ENCODE results near the gene BTBD9. TPM values are rescaled to one million over a fixed set of nuclear protein-coding genes. Genes with fewer than 3 reads are reported as not detected.

The BTBD9 gene
- total RNA-seq, 1 experiment from 2014 or later, result 19.4 TPM

GRCh38 chr6:38172739-38173410 lies 466.9 kb downstream of the BTBD9 start:
- H3K27ac Mint-ChIP-seq (ENCODE audit: unreplicated experiment), result no peak overlapping the region
- H3K4me3 Mint-ChIP-seq (ENCODE audit: low read depth, unreplicated experiment), result no peak overlapping the region
- no peaks in the 10 kb centered on the region for H3K27me3 Mint-ChIP-seq (ENCODE audit: unreplicated experiment)
- H3K9me3 Mint-ChIP-seq (ENCODE audit: low read depth, unreplicated experiment), result no peaks in the 10 kb centered on the region
- TF ChIP-seq, protein P1, sequence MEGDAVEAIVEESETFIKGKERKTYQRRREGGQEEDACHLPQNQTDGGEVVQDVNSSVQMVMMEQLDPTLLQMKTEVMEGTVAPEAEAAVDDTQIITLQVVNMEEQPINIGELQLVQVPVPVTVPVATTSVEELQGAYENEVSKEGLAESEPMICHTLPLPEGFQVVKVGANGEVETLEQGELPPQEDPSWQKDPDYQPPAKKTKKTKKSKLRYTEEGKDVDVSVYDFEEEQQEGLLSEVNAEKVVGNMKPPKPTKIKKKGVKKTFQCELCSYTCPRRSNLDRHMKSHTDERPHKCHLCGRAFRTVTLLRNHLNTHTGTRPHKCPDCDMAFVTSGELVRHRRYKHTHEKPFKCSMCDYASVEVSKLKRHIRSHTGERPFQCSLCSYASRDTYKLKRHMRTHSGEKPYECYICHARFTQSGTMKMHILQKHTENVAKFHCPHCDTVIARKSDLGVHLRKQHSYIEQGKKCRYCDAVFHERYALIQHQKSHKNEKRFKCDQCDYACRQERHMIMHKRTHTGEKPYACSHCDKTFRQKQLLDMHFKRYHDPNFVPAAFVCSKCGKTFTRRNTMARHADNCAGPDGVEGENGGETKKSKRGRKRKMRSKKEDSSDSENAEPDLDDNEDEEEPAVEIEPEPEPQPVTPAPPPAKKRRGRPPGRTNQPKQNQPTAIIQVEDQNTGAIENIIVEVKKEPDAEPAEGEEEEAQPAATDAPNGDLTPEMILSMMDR (IDR thresholded peaks at IDR 0.05; ENCODE audit: unreplicated experiment), result no peak
- CTCF ChIA-PET, result no interaction called here
- peaks cover 15% of the 10 kb centered on the region for H3K36me3 Mint-ChIP-seq (ENCODE audit: insufficient read depth, unreplicated experiment)
- no peak for DNase-seq
- intact Hi-C loops (cut with micrococcal nuclease; ENCODE audit: unreplicated experiment), result no loop called here
- BruUV-seq (replicated peaks), result no TSS peak
- peaks cover 18% of the 10 kb centered on the region for H3K4me1 Mint-ChIP-seq (ENCODE audit: low read depth, unreplicated experiment)

DNA sequence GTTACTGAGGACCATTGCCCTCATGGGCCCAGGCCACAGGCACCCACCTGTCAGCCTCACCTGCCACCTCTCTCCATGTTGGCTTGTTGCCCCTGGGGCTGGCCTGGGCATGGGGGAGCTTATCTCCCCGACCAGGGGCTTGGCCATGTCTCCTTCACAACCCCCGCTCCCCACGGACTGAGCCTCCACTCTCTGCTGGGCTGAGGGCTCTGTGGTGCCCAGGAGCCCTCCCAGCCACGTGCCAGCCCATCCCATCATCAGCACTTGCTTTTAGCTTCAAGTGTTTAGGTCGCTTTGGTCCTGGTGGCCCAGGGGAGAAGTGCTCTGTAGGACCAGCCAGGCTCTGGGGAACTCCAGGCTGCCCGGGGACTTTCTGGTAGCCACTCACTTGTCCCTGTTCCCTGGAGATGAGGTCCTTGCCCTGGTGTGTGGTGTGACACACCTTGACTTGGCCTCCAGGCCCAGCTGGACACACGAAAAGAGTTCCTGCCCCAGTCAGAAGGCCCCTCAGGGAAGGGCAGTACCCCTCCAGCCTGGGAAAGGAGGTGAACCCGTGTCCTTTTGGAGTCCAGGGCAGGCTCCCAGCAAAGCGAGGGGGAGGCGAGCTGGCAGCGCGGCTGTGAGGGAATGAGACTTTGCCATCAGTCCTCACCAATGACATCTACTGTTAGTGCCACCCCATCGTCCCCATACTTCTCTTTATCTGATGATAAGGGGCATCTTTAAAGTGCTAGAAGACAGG lies 467.6 kb downstream of the BTBD9 start:
- Mint-ChIP-seq H3K27ac (ENCODE audit: unreplicated experiment) (no peak overlapping the region), H3K36me3 (ENCODE audit: insufficient read depth, unreplicated experiment) (peaks cover 12% of the 10 kb centered on the region), H3K4me3 (ENCODE audit: low read depth, unreplicated experiment) (no peak overlapping the region), H3K9me3 (ENCODE audit: low read depth, unreplicated experiment) (no peaks in the 10 kb centered on the region), H3K27me3 (ENCODE audit: unreplicated experiment) (no peaks in the 10 kb centered on the region), H3K4me1 (ENCODE audit: low read depth, unreplicated experiment) (peaks cover 11% of the 10 kb centered on the region)
- no peak for DNase-seq
- CTCF ChIA-PET, result interaction anchor here (0.6 kb wide), 1 partner anchor 28 kb away, joined by 3 read pairs; no protein-coding TSS in a partner anchor
- TF ChIP-seq, protein P1 (IDR thresholded peaks at IDR 0.05; ENCODE audit: unreplicated experiment), result no peak
- intact Hi-C loops (cut with micrococcal nuclease; ENCODE audit: unreplicated experiment), result no loop called here
- BruUV-seq (replicated peaks), result no TSS peak

DNA sequence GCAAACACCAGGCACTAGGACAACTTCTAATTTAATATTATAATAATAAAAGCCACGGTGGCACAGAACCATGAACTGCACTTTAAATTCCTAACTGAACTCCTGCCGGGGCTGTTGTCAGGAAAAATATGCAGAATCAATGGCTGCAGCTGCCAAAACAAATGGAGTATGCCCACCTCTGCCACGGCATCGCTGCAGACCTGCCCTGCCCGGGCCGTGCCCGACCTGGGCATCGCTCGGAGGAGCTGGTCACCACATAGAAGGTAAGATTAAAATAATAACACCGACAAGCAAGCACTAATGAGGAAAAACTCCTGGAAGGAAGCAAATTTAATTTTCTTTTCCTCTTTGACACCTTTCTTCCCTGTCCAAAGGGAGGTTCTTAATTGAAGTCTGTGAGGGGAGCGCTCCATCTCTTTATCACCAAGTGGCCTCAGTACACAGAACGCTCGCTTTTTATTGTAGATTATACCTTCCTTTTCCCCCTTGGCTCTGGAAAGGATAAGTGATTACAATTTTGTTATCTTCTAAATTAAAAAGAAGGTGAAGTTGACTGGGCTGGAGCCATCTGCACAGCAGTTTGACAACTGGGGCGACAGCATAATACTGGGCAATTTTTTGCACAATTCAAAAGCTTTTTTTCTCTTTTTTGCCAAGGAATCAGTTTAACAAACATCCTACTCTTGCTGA lies 468.9 kb downstream of the BTBD9 start:
- CTCF ChIA-PET, result no interaction called here
- DNase-seq, result no peak
- Mint-ChIP-seq H3K4me1 (ENCODE audit: low read depth, unreplicated experiment) (no peaks in the 10 kb centered on the region), H3K27me3 (ENCODE audit: unreplicated experiment) (no peaks in the 10 kb centered on the region), H3K9me3 (ENCODE audit: low read depth, unreplicated experiment) (no peaks in the 10 kb centered on the region), H3K4me3 (ENCODE audit: low read depth, unreplicated experiment) (no peak overlapping the region), H3K27ac (ENCODE audit: unreplicated experiment) (no peak overlapping the region), H3K36me3 (ENCODE audit: insufficient read depth, unreplicated experiment) (peaks cover 16% of the 10 kb centered on the region)
- intact Hi-C loops (cut with micrococcal nuclease; ENCODE audit: unreplicated experiment), result no loop called here
- TF ChIP-seq, protein P1 (IDR thresholded peaks at IDR 0.05; ENCODE audit: unreplicated experiment), result no peak
- no TSS peak for BruUV-seq (replicated peaks)

DNA sequence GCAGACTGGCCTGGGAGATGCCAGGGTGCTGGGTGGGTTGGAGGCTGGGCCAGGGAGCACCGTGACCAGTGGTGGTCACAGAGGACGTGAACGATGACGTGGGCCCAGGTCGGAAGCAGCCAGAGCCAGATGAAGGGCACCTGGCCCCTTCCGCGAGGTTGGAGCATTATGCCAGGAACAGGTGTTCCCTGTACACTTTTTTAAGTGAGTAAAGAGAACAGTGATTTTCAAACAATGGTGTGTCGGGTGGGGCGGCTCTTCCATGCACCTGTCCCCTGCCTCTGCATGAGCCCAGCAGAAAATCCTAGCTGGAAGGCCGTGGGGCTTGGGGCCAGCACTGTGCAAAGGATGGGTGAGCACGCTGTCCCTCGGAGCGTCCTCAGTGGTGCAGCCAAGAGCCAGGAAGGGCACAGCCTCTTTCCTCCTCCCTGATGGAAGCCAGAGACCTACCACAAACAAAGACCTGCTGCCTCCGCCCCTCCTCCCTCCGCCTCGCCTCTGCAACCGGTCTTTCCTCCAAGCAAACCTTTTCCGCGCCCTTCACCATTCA lies 469.7 kb downstream of the BTBD9 start:
- Mint-ChIP-seq H3K4me1 (ENCODE audit: low read depth, unreplicated experiment) (no peaks in the 10 kb centered on the region), H3K4me3 (ENCODE audit: low read depth, unreplicated experiment) (no peak overlapping the region), H3K27me3 (ENCODE audit: unreplicated experiment) (no peaks in the 10 kb centered on the region), H3K27ac (ENCODE audit: unreplicated experiment) (no peak overlapping the region), H3K36me3 (ENCODE audit: insufficient read depth, unreplicated experiment) (peaks cover 16% of the 10 kb centered on the region), H3K9me3 (ENCODE audit: low read depth, unreplicated experiment) (no peaks in the 10 kb centered on the region)
- no TSS peak for BruUV-seq (replicated peaks)
- no peak for DNase-seq
- TF ChIP-seq, protein P1 (IDR thresholded peaks at IDR 0.05; ENCODE audit: unreplicated experiment), result no peak
- intact Hi-C loops (cut with micrococcal nuclease; ENCODE audit: unreplicated experiment), result no loop called here
- CTCF ChIA-PET, result no interaction called here

Data from Calu3 (cell line).